ENCODE measurements around the gene SEPTIN11. TPM values are rescaled to one million over a fixed set of nuclear protein-coding genes. Genes with fewer than 3 reads are reported as not detected.
A peak's percentile ranks its signal among the peaks of the same experiment; 100 is the strongest.

The SEPTIN11 gene
- total and polyA plus RNA-seq, 9 of the 15 experiments (the other 6 are each of a cell fraction or from before 2014, with no cell fraction given), result 25.7 to 142 (median 84.3) TPM

DNA sequence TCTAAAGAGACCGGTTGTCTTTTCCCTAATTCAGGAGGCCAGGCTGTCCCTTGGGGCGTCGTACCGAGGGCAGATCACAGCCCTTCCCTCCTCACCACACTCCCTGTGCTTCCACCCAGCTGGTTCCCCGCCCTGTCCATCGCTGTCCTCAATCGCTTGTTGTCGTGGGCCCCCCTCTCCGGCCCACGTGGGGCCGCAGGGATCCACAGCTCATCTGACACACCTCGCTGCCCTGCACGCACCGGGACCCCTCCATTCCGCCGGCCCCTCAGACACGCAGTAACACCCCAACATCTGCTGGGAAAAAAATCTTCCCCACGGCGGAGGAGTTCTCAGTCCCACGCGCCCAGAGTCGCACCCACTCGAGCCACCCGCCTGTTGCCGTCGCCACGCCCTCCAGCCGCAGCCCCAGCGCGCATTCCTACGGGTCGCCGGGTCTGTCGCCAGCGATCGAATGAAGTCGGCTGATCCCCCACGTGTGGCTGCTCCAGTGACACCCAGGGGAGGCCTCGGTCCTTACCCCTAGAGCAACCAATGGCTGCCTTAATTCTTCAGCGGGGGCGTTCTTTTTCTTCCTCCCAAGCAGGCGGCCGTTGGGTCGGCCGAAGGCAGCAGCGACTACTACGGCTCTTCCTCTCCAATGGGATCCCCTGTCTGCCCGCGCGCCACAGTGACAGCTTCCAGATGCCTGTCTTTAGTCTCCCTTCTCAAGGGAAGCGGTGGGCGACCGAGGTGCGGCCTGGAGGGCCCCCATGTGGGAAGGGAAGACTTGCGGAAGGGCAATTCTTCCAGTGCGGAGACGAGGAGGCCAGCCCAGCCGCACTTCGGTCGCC lies 893 bp upstream of the SEPTIN11 start (continued):
- no peak for TF ChIP-seq ETV1 (tag; conservative IDR thresholded peaks at IDR 0.05; ENCODE audit: low read depth)
- peak; percentile 71; the same call in 1 of the 2 replicates for TF ChIP-seq HDAC2 (IDR thresholded peaks at IDR 0.05)
- TF ChIP-seq TCF7 (IDR thresholded peaks at IDR 0.05; ENCODE audit: borderline replicate concordance), result no peak
- no peak for TF ChIP-seq SOX6 (IDR thresholded peaks at IDR 0.05)
- TF ChIP-seq ATF4 (CRISPR knock-in tag; IDR thresholded peaks at IDR 0.05), result no peak
- no peak for TF ChIP-seq RUNX1 (IDR thresholded peaks at IDR 0.05; ENCODE audit: low read depth)
- TF ChIP-seq ZNF644 (tag; IDR thresholded peaks at IDR 0.05; ENCODE audit: low read depth), result no peak
- TF ChIP-seq MED1 (CRISPR knock-in tag; IDR thresholded peaks at IDR 0.05; ENCODE audit: borderline replicate concordance), result no peak
- TF ChIP-seq ZNF780A (CRISPR knock-in tag; IDR thresholded peaks at IDR 0.05), result no peak
- TF ChIP-seq NCOA6 (IDR thresholded peaks at IDR 0.05), result no peak
- no peak for TF ChIP-seq YBX1 (IDR thresholded peaks at IDR 0.05)
- peak; percentile 58; the same call in 1 of the 2 replicates for TF ChIP-seq MYC (IDR thresholded peaks at IDR 0.05; ENCODE audit: low read depth, low read length)
- TF ChIP-seq MYC (CRISPR knock-in tag; IDR thresholded peaks at IDR 0.05; ENCODE audit: borderline replicate concordance, low read depth), result no peak
- TF ChIP-seq, protein P1, sequence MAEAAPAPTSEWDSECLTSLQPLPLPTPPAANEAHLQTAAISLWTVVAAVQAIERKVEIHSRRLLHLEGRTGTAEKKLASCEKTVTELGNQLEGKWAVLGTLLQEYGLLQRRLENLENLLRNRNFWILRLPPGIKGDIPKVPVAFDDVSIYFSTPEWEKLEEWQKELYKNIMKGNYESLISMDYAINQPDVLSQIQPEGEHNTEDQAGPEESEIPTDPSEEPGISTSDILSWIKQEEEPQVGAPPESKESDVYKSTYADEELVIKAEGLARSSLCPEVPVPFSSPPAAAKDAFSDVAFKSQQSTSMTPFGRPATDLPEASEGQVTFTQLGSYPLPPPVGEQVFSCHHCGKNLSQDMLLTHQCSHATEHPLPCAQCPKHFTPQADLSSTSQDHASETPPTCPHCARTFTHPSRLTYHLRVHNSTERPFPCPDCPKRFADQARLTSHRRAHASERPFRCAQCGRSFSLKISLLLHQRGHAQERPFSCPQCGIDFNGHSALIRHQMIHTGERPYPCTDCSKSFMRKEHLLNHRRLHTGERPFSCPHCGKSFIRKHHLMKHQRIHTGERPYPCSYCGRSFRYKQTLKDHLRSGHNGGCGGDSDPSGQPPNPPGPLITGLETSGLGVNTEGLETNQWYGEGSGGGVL (CRISPR knock-in tag; IDR thresholded peaks at IDR 0.05), result no peak
- TF ChIP-seq E2F1 (CRISPR knock-in tag; IDR thresholded peaks at IDR 0.05), result no peak
- TF ChIP-seq THRAP3 (IDR thresholded peaks at IDR 0.05; ENCODE audit: borderline replicate concordance), result no peak
- no peak for TF ChIP-seq PTTG1 (tag; IDR thresholded peaks at IDR 0.05; ENCODE audit: low read depth)
- no peak for TF ChIP-seq PHF20 (IDR thresholded peaks at IDR 0.05; ENCODE audit: partially characterized antibody)
- TF ChIP-seq, protein P2, sequence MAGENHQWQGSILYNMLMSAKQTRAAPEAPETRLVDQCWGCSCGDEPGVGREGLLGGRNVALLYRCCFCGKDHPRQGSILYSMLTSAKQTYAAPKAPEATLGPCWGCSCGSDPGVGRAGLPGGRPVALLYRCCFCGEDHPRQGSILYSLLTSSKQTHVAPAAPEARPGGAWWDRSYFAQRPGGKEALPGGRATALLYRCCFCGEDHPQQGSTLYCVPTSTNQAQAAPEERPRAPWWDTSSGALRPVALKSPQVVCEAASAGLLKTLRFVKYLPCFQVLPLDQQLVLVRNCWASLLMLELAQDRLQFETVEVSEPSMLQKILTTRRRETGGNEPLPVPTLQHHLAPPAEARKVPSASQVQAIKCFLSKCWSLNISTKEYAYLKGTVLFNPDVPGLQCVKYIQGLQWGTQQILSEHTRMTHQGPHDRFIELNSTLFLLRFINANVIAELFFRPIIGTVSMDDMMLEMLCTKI (IDR thresholded peaks at IDR 0.05; ENCODE audit: partially characterized antibody), result no peak
- no peak for TF ChIP-seq PHF21A (IDR thresholded peaks at IDR 0.05; ENCODE audit: borderline replicate concordance, low read depth)
- no peak for TF ChIP-seq NCOA1 (IDR thresholded peaks at IDR 0.05; ENCODE audit: low read depth)
- no peak for TF ChIP-seq ELF4 (CRISPR knock-in tag; IDR thresholded peaks at IDR 0.05)
- TF ChIP-seq SREBF2 (CRISPR knock-in tag; IDR thresholded peaks at IDR 0.05), result 0 out of 2 replicates have a peak, but pooled peaks have one; percentile 69
- TF ChIP-seq NONO (IDR thresholded peaks at IDR 0.05; ENCODE audit: low read depth in 2 of 2, low read length in 1 of 2), result no peak
- no peak for TF ChIP-seq FOXJ2 (tag; IDR thresholded peaks at IDR 0.05)
- no peak for TF ChIP-seq E2F3 (CRISPR knock-in tag; IDR thresholded peaks at IDR 0.05)
